HepG2 (cell line): ENCODE results near the gene SPPL2B. TPM values are rescaled to one million over a fixed set of nuclear protein-coding genes. Genes with fewer than 3 reads are reported as not detected.

Experiments used
- CCAR2 ChIP-seq: fragments of 200-400 bp; formaldehyde crosslinking; optimal IDR thresholded peaks from 2 replicates; pipeline ENCODE3; 2018; ENCODE audit warnings: low read depth, mild to moderate bottlenecking, low read length, moderate library complexity
- CENPX ChIP-seq: sonication (generic); formaldehyde crosslinking; IDR thresholded peaks from 2 replicates; pipeline ENCODE4 v1.9.0; 2021; ENCODE audit warnings: mild to moderate bottlenecking, missing genetic modification reagents, moderate library complexity
- ERF ChIP-seq: IDR thresholded peaks from 2 replicates; pipeline ENCODE4 v1.6.1; 2018; ENCODE audit warnings: missing biosample characterization, missing genetic modification reagents
- KAT8 ChIP-seq: IDR thresholded peaks from 2 replicates; pipeline ENCODE4 v1.6.1; 2016; ENCODE audit warnings: missing genetic modification reagents, missing compliant biosample characterization
- KLF13 ChIP-seq: sonication (generic); formaldehyde crosslinking; IDR thresholded peaks from 2 replicates; pipeline ENCODE4 v1.4.0; 2020; ENCODE audit warnings: mild to moderate bottlenecking, missing genetic modification reagents
- PITX1 ChIP-seq: sonication (generic); formaldehyde crosslinking; IDR thresholded peaks from 2 replicates; pipeline ENCODE4 v1.5.1; 2020; ENCODE audit warnings: mild to moderate bottlenecking, missing genetic modification reagents
- ZKSCAN8 ChIP-seq: IDR thresholded peaks from 2 replicates; pipeline ENCODE4 v1.6.1; 2016; ENCODE audit warnings: borderline replicate concordance, missing genetic modification reagents, missing compliant biosample characterization
- ZNF207 ChIP-seq: fragments of 450-650 bp; IDR thresholded peaks from 2 replicates; pipeline ENCODE4 v1.6.1; 2016; ENCODE audit warnings: antibody characterized with exemption, borderline replicate concordance
- ZNF337 ChIP-seq: sonication (generic); formaldehyde crosslinking; IDR thresholded peaks from 2 replicates; pipeline ENCODE4 v1.5.1; 2020; ENCODE audit warnings: missing genetic modification reagents, low read depth, mild to moderate bottlenecking, borderline replicate concordance
- ZNF431 ChIP-seq: sonication (generic); formaldehyde crosslinking; IDR thresholded peaks from 2 replicates; pipeline ENCODE4 v1.9.0; 2022; ENCODE audit warnings: missing genetic modification reagents, low read depth, mild to moderate bottlenecking, borderline replicate concordance
- ZNF484 ChIP-seq: sonication (generic); formaldehyde crosslinking; IDR thresholded peaks from 2 replicates; pipeline ENCODE4 v1.5.1; 2020; ENCODE audit warnings: mild to moderate bottlenecking, low read depth, missing genetic modification reagents, borderline replicate concordance
- ZNF615 ChIP-seq: sonication (generic); formaldehyde crosslinking; IDR thresholded peaks from 2 replicates; pipeline ENCODE4 v1.5.0; 2020; ENCODE audit warnings: mild to moderate bottlenecking, missing genetic modification reagents, borderline replicate concordance
- polyA plus RNA-seq, 8 experiments: library from polyadenylated mRNA; depleted of rRNA in 3 of 8; stranded (reverse) in 7 of 8; unstranded in 1 of 8; fragments of >200 nt; fragmentation: Illumina TruSeq in 4 of 8; extraction: Trizol in 4 of 8; gene quantifications; 2 replicates each; pipeline versions ENCODE4 v1.2.1 to v1.2.3, GENCODE V29; 2011 to 2016; ENCODE audit warnings: low read depth in 4 of 8, missing spikeins in 1 of 8, mixed read lengths in 1 of 8; ENCODE audit not compliant: insufficient read depth in 1 of 8
- total RNA-seq, 5 experiments: library from RNA; depleted of rRNA; stranded (reverse); fragments of >200 nt; fragmentation: Illumina TruSeq; extraction: Trizol; gene quantifications; 2 replicates each; pipeline ENCODE4 v1.2.3, GENCODE V29; 2016; ENCODE audit warnings: low read depth in 1 of 5
- TF ChIP-seq, protein P1 (sequence below): sonication (generic); formaldehyde crosslinking; IDR thresholded peaks from 2 replicates; pipeline ENCODE4 v1.8.1; 2022; ENCODE audit warnings: mild to moderate bottlenecking, missing genetic modification reagents
- TF ChIP-seq, protein P2 (sequence below): sonication (generic); formaldehyde crosslinking; IDR thresholded peaks from 2 replicates; pipeline ENCODE4 v1.5.0; 2020; ENCODE audit warnings: mild to moderate bottlenecking, missing genetic modification reagents
- TF ChIP-seq, protein P3 (sequence below): sonication (generic); formaldehyde crosslinking; IDR thresholded peaks from 2 replicates; pipeline ENCODE4 v1.5.1; 2020; ENCODE audit warnings: missing genetic modification reagents, mild to moderate bottlenecking, borderline replicate concordance
- TF ChIP-seq, protein P4 (sequence below): IDR thresholded peaks from 2 replicates; pipeline ENCODE4 v1.6.1; 2012; ENCODE audit warnings: low read length, improper control_type of control experiment
- TF ChIP-seq, protein P5 (sequence below): sonication (generic); formaldehyde crosslinking; IDR thresholded peaks from 2 replicates; pipeline ENCODE4 v1.4.0; 2020; ENCODE audit warnings: missing genetic modification reagents

SPPL2B gene
- total and polyA plus RNA-seq, 2 of the 13 experiments (the other 11 are each of a cell fraction or from before 2014, with no cell fraction given), result 14.9 to 15.2 TPM

DNA sequence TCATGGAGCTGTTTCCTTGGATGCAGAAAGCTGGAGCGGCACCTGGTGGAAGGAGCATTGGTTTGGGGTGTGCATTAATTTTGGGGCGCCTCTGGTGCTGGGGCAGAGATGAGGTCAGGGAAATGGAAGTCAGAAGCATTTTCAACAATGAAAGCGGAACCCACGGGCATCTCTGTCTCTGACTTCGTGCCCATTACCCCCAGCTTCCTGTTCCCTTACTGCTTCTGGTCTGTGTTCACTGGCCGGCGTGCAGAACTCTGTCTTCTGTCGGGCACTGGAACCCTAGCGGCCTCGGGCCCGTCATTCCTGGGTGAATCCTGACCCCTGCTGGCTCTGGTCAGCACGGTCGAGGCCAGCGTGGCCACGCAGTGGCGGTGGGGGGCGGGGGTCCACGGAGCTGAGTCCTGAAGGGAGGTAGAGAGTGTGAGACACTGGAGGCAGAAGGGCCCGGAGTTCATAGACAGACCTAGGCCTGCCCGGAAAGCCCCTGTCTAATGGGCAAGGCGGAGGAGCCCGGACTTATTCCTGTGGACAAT is 12.6 kb upstream of the SPPL2B start (continued):
- TF ChIP-seq, protein P1, sequence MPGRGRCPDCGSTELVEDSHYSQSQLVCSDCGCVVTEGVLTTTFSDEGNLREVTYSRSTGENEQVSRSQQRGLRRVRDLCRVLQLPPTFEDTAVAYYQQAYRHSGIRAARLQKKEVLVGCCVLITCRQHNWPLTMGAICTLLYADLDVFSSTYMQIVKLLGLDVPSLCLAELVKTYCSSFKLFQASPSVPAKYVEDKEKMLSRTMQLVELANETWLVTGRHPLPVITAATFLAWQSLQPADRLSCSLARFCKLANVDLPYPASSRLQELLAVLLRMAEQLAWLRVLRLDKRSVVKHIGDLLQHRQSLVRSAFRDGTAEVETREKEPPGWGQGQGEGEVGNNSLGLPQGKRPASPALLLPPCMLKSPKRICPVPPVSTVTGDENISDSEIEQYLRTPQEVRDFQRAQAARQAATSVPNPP (CRISPR knock-in tag), result no peak
- TF ChIP-seq CCAR2 (no peak), ZNF337 (CRISPR knock-in tag) (0 out of 2 replicates have a peak, but pooled peaks have one; percentile 59), ERF (CRISPR knock-in tag) (no peak; the same call in 1 of the 2 replicates), CENPX (no peak), ZNF207 (no peak), ZNF615 (CRISPR knock-in tag) (no peak), KAT8 (CRISPR knock-in tag) (peak; percentile 69), ZNF431 (CRISPR knock-in tag) (no peak), ZNF484 (CRISPR knock-in tag) (no peak), KLF13 (no peak), ZKSCAN8 (CRISPR knock-in tag) (peak; percentile 23; the same call in 1 of the 2 replicates), PITX1 (CRISPR knock-in tag) (no peak)
- TF ChIP-seq, protein P2, sequence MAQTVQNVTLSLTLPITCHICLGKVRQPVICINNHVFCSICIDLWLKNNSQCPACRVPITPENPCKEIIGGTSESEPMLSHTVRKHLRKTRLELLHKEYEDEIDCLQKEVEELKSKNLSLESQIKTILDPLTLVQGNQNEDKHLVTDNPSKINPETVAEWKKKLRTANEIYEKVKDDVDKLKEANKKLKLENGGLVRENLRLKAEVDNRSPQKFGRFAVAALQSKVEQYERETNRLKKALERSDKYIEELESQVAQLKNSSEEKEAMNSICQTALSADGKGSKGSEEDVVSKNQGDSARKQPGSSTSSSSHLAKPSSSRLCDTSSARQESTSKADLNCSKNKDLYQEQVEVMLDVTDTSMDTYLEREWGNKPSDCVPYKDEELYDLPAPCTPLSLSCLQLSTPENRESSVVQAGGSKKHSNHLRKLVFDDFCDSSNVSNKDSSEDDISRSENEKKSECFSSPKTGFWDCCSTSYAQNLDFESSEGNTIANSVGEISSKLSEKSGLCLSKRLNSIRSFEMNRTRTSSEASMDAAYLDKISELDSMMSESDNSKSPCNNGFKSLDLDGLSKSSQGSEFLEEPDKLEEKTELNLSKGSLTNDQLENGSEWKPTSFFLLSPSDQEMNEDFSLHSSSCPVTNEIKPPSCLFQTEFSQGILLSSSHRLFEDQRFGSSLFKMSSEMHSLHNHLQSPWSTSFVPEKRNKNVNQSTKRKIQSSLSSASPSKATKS (CRISPR knock-in tag), result no peak
- TF ChIP-seq, protein P3, sequence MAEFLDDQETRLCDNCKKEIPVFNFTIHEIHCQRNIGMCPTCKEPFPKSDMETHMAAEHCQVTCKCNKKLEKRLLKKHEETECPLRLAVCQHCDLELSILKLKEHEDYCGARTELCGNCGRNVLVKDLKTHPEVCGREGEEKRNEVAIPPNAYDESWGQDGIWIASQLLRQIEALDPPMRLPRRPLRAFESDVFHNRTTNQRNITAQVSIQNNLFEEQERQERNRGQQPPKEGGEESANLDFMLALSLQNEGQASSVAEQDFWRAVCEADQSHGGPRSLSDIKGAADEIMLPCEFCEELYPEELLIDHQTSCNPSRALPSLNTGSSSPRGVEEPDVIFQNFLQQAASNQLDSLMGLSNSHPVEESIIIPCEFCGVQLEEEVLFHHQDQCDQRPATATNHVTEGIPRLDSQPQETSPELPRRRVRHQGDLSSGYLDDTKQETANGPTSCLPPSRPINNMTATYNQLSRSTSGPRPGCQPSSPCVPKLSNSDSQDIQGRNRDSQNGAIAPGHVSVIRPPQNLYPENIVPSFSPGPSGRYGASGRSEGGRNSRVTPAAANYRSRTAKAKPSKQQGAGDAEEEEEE, result no peak
- TF ChIP-seq, protein P4, sequence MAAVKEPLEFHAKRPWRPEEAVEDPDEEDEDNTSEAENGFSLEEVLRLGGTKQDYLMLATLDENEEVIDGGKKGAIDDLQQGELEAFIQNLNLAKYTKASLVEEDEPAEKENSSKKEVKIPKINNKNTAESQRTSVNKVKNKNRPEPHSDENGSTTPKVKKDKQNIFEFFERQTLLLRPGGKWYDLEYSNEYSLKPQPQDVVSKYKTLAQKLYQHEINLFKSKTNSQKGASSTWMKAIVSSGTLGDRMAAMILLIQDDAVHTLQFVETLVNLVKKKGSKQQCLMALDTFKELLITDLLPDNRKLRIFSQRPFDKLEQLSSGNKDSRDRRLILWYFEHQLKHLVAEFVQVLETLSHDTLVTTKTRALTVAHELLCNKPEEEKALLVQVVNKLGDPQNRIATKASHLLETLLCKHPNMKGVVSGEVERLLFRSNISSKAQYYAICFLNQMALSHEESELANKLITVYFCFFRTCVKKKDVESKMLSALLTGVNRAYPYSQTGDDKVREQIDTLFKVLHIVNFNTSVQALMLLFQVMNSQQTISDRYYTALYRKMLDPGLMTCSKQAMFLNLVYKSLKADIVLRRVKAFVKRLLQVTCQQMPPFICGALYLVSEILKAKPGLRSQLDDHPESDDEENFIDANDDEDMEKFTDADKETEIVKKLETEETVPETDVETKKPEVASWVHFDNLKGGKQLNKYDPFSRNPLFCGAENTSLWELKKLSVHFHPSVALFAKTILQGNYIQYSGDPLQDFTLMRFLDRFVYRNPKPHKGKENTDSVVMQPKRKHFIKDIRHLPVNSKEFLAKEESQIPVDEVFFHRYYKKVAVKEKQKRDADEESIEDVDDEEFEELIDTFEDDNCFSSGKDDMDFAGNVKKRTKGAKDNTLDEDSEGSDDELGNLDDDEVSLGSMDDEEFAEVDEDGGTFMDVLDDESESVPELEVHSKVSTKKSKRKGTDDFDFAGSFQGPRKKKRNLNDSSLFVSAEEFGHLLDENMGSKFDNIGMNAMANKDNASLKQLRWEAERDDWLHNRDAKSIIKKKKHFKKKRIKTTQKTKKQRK, result no peak
- TF ChIP-seq, protein P5, sequence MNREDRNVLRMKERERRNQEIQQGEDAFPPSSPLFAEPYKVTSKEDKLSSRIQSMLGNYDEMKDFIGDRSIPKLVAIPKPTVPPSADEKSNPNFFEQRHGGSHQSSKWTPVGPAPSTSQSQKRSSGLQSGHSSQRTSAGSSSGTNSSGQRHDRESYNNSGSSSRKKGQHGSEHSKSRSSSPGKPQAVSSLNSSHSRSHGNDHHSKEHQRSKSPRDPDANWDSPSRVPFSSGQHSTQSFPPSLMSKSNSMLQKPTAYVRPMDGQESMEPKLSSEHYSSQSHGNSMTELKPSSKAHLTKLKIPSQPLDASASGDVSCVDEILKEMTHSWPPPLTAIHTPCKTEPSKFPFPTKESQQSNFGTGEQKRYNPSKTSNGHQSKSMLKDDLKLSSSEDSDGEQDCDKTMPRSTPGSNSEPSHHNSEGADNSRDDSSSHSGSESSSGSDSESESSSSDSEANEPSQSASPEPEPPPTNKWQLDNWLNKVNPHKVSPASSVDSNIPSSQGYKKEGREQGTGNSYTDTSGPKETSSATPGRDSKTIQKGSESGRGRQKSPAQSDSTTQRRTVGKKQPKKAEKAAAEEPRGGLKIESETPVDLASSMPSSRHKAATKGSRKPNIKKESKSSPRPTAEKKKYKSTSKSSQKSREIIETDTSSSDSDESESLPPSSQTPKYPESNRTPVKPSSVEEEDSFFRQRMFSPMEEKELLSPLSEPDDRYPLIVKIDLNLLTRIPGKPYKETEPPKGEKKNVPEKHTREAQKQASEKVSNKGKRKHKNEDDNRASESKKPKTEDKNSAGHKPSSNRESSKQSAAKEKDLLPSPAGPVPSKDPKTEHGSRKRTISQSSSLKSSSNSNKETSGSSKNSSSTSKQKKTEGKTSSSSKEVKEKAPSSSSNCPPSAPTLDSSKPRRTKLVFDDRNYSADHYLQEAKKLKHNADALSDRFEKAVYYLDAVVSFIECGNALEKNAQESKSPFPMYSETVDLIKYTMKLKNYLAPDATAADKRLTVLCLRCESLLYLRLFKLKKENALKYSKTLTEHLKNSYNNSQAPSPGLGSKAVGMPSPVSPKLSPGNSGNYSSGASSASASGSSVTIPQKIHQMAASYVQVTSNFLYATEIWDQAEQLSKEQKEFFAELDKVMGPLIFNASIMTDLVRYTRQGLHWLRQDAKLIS (CRISPR knock-in tag), result no peak
